IPS DF 6.9 (cell line): ENCODE data around the gene USP48.
"Not testable (repeated sequence)": the region's sequence is repeated elsewhere in the genome, so short reads cannot be mapped to it uniquely, and the experiment has no call there.

Experiments
- DNase-seq: peaks from one replicate; pipeline ENCODE4 v3.0.0-alpha.2; 2013; ENCODE audit warnings: low read depth, low spot score
- H3K27ac ChIP-seq: one replicate; pipeline ENCODE4 v1.5.1; 2013; ENCODE audit warnings: low read length, control low read depth
- H3K27me3 ChIP-seq: 2 replicates; pipeline ENCODE4 v1.6.1; 2013; ENCODE audit warnings: mild to moderate bottlenecking, low read length; ENCODE audit not compliant: control insufficient read depth, insufficient read depth
- H3K36me3 ChIP-seq: 2 replicates; pipeline ENCODE4 v1.6.1; 2013; ENCODE audit warnings: low read length; ENCODE audit not compliant: control insufficient read depth, insufficient read depth
- H3K4me1 ChIP-seq: 2 replicates; pipeline ENCODE4 v1.6.1; 2013; ENCODE audit warnings: low read length; ENCODE audit not compliant: control insufficient read depth, insufficient read depth
- H3K4me3 ChIP-seq: 2 replicates; pipeline ENCODE4 v1.5.1; 2013; ENCODE audit warnings: mild to moderate bottlenecking, low read length
- H3K9me3 ChIP-seq: 2 replicates; pipeline ENCODE4 v1.6.1; 2013; ENCODE audit warnings: low read length, inconsistent platforms; ENCODE audit not compliant: control insufficient read depth, insufficient read depth
- WGBS: extraction: QIAGEN DNeasy Blood & Tissue Kit; methylation state at CpG from one replicate; pipeline ENCODE4 v1.1.7; 2013; ENCODE audit warnings: mixed read lengths, missing lambda C conversion rate; ENCODE audit not compliant: insufficient read length, insufficient coverage; 5-methylcytosine and 5-hydroxymethylcytosine counted together

Gene USP48

GRCh38 chr1:21773585-21773984 lies 9.4 kb downstream of the USP48 start:
- no peak overlapping the region for H3K4me3 ChIP-seq
- H3K27me3 ChIP-seq: no peaks in the 10 kb centered on the region
- H3K9me3 ChIP-seq: no peaks in the 10 kb centered on the region
- WGBS: no CpG with 5 or more reads among the region's 3 CpGs
- H3K4me1 ChIP-seq: no peaks in the 10 kb centered on the region
- no peaks in the 10 kb centered on the region for H3K36me3 ChIP-seq
- DNase-seq: no peak
- no peak overlapping the region for H3K27ac ChIP-seq

GRCh38 chr1:21771672-21772071 lies 11.3 kb downstream of the USP48 start:
- H3K4me1 ChIP-seq, DNase-seq, H3K4me3 ChIP-seq, H3K27me3 ChIP-seq, H3K36me3 ChIP-seq, H3K9me3 ChIP-seq, H3K27ac ChIP-seq: not testable (repeated sequence)
- WGBS: no CpG with 5 or more reads among the region's 10 CpGs

GRCh38 chr1:21770602-21771001 lies 12.3 kb downstream of the USP48 start:
- DNase-seq, H3K27ac ChIP-seq, H3K4me1 ChIP-seq, H3K9me3 ChIP-seq, H3K27me3 ChIP-seq, H3K36me3 ChIP-seq, H3K4me3 ChIP-seq: not testable (repeated sequence)
- WGBS: no CpG with 5 or more reads among the region's 9 CpGs

GRCh38 chr1:21770201-21770600 lies 12.7 kb downstream of the USP48 start:
- DNase-seq: no peak
- Histone ChIP-seq H3K4me1 (no peaks in the 10 kb centered on the region; the same call in 1 of the 2 replicates), H3K36me3 (no peaks in the 10 kb centered on the region), H3K9me3 (no peaks in the 10 kb centered on the region), H3K27me3 (no peaks in the 10 kb centered on the region), H3K4me3 (no peak overlapping the region), H3K27ac (no peak overlapping the region)
- no CpG with 5 or more reads among the region's 2 CpGs for WGBS

- not testable (repeated sequence) for H3K4me1 ChIP-seq, H3K27ac ChIP-seq, H3K36me3 ChIP-seq, H3K4me3 ChIP-seq, H3K9me3 ChIP-seq, DNase-seq, H3K27me3 ChIP-seq
- no CpG with 5 or more reads among the region's 8 CpGs for WGBS
These were observed 15.8 kb downstream of the USP48 start for GRCh38 chr1:21767106-21767505.

- Histone ChIP-seq H3K4me3 (no peak overlapping the region), H3K27ac (no peak overlapping the region), H3K4me1 (no peaks in the 10 kb centered on the region; the same call in 1 of the 2 replicates), H3K27me3 (no peaks in the 10 kb centered on the region), H3K9me3 (no peaks in the 10 kb centered on the region), H3K36me3 (no peaks in the 10 kb centered on the region)
- WGBS: no CpG with 5 or more reads among the region's 4 CpGs
- DNase-seq: no peak
These were observed 16.7 kb downstream of the USP48 start for GRCh38 chr1:21766210-21766609.

GRCh38 chr1:21764615-21765423 lies 18.1 kb downstream of the USP48 start:
- no peaks in the 10 kb centered on the region for H3K36me3 ChIP-seq
- no peak overlapping the region for H3K4me3 ChIP-seq
- DNase-seq: no peak
- H3K9me3 ChIP-seq: no peaks in the 10 kb centered on the region
- WGBS: no CpG with 5 or more reads among the region's 13 CpGs
- H3K4me1 ChIP-seq: no peaks in the 10 kb centered on the region; the same call in 1 of the 2 replicates
- no peaks in the 10 kb centered on the region for H3K27me3 ChIP-seq
- H3K27ac ChIP-seq: no peak overlapping the region

GRCh38 chr1:21763694-21764419 lies 19.1 kb downstream of the USP48 start:
- Histone ChIP-seq H3K27me3 (no peaks in the 10 kb centered on the region), H3K4me3 (no peak overlapping the region), H3K36me3 (no peaks in the 10 kb centered on the region), H3K27ac (no peak overlapping the region), H3K9me3 (no peaks in the 10 kb centered on the region), H3K4me1 (no peaks in the 10 kb centered on the region; the same call in 1 of the 2 replicates)
- DNase-seq: no peak
- WGBS: no CpG with 5 or more reads among the region's 7 CpGs

- Histone ChIP-seq H3K4me1 (no peaks in the 10 kb centered on the region; the same call in 1 of the 2 replicates), H3K36me3 (no peaks in the 10 kb centered on the region), H3K27me3 (no peaks in the 10 kb centered on the region), H3K27ac (no peak overlapping the region), H3K4me3 (no peak overlapping the region), H3K9me3 (no peaks in the 10 kb centered on the region)
- no CpG with 5 or more reads among the region's 10 CpGs for WGBS
- no peak for DNase-seq
These were observed 19.7 kb downstream of the USP48 start for GRCh38 chr1:21763236-21763635.

- Histone ChIP-seq H3K36me3 (no peaks in the 10 kb centered on the region), H3K27ac (no peak overlapping the region), H3K4me1 (no peaks in the 10 kb centered on the region; the same call in 1 of the 2 replicates), H3K9me3 (no peaks in the 10 kb centered on the region), H3K4me3 (no peak overlapping the region), H3K27me3 (no peaks in the 10 kb centered on the region)
- no CpG with 5 or more reads among the region's 8 CpGs for WGBS
- no peak for DNase-seq
These were observed 20.9 kb downstream of the USP48 start for GRCh38 chr1:21762022-21762404.
